H1 (cell line): ENCODE results near the gene TMC3.

ENCODE experiments used
- CBX5 ChIP-seq: fragments of 300-800, 300-1000 bp; sonication (generic); IDR thresholded peaks from 2 replicates; pipeline ENCODE4 v1.7.1; 2016; ENCODE audit warnings: antibody characterized with exemption, low read length, low read depth
- CEBPB ChIP-seq: IDR thresholded peaks from 2 replicates; pipeline ENCODE4 v1.6.1; 2012; ENCODE audit warnings: low read depth, low read length
- CHD2 ChIP-seq: IDR thresholded peaks from 2 replicates; pipeline ENCODE4 v1.6.1; 2012; ENCODE audit warnings: low read length, improper control_type of control experiment
- CTCF ChIP-seq, 3 experiments: IDR thresholded peaks; 1 replicate in 2 of 3; 2 replicates in 1 of 3; pipeline versions ENCODE4 v1.5.1 to v1.6.1; 2011; ENCODE audit warnings: low read length in 3 of 3, mild to moderate bottlenecking in 3 of 3, inconsistent platforms in 2 of 3, low read depth in 1 of 3, moderate library complexity in 1 of 3; ENCODE audit not compliant: insufficient read depth in 1 of 3; ENCODE audit errors: control extremely low read depth in 1 of 3
- EP300 ChIP-seq, 2 experiments: IDR thresholded peaks; 1 replicate in 1 of 2; 2 replicates in 1 of 2; pipeline ENCODE4 v1.6.1; 2011 to 2012; ENCODE audit warnings: low read depth in 2 of 2, low read length in 2 of 2, mild to moderate bottlenecking in 2 of 2, borderline replicate concordance in 1 of 2, inconsistent platforms in 1 of 2, moderate library complexity in 1 of 2
- EZH2 ChIP-seq: fragments of 200-600 bp; sonication (generic); IDR thresholded peaks from 2 replicates; pipeline ENCODE4 v1.7.1; 2012; ENCODE audit warnings: low read depth, mild to moderate bottlenecking, moderate library complexity, low read length, inconsistent platforms; ENCODE audit not compliant: severe bottlenecking
- PHF8 ChIP-seq: fragments of 200-600 bp; sonication (generic); conservative IDR thresholded peaks from 2 replicates; pipeline ENCODE4 v1.7.1; 2012; ENCODE audit warnings: low read depth, mild to moderate bottlenecking, inconsistent platforms, low read length, moderate library complexity
- POLR2A ChIP-seq, 2 experiments: IDR thresholded peaks; 1 replicate in 1 of 2; 2 replicates in 1 of 2; pipeline ENCODE4 v1.6.1; 2011; ENCODE audit warnings: low read depth in 2 of 2, low read length in 2 of 2, mild to moderate bottlenecking in 2 of 2; ENCODE audit errors: control extremely low read depth in 1 of 2
- RAD21 ChIP-seq, 2 experiments: IDR thresholded peaks in 1 of 2; conservative IDR thresholded peaks in 1 of 2; 2 replicates each; pipeline ENCODE4 v1.6.1; 2011; ENCODE audit warnings: low read depth in 2 of 2, low read length in 2 of 2, improper control_type of control experiment in 1 of 2, inconsistent platforms in 1 of 2, mild to moderate bottlenecking in 1 of 2, moderate library complexity in 1 of 2
- SP1 ChIP-seq: IDR thresholded peaks from 2 replicates; pipeline ENCODE4 v1.6.1; 2011; ENCODE audit warnings: low read depth, low read length

GRCh38 chr15:81346611-81347010, 27.4 kb downstream of the TMC3 start:
- TF ChIP-seq CTCF (IDR thresholded peaks at IDR 0.05; ENCODE audit: control extremely low read depth in 1 of 3, insufficient read depth in 1 of 3, low read depth in 1 of 3, low read length in 3 of 3) (no peak), EP300 (IDR thresholded peaks at IDR 0.05; ENCODE audit: borderline replicate concordance in 1 of 2, low read depth in 2 of 2, low read length in 2 of 2) (no peak), CBX5 (no peak), POLR2A (IDR thresholded peaks at IDR 0.05; ENCODE audit: control extremely low read depth in 1 of 2, low read depth in 2 of 2, low read length in 2 of 2) (no peak), RAD21 (IDR thresholded peaks at IDR 0.05 in 1 of 2, conservative IDR thresholded peaks at IDR 0.05 in 1 of 2; ENCODE audit: low read depth in 2 of 2, low read length in 2 of 2) (no peak), PHF8 (no peak), SP1 (no peak), CEBPB (no peak), EZH2 (no peak), CHD2 (no peak)
